NCI-H1105 (cell line): ENCODE results near the gene LSM14A.
A peak's percentile ranks its signal among the peaks of the same experiment; 100 is the strongest.
"Not testable (repeated sequence)": the region's sequence is repeated elsewhere in the genome, so short reads cannot be mapped to it uniquely, and the experiment has no call there.

Source experiments
- DNase-seq: peaks from one replicate; lab custom pipeline; 2025; lab: John Stamatoyannopoulos, UW

LSM14A gene

DNA sequence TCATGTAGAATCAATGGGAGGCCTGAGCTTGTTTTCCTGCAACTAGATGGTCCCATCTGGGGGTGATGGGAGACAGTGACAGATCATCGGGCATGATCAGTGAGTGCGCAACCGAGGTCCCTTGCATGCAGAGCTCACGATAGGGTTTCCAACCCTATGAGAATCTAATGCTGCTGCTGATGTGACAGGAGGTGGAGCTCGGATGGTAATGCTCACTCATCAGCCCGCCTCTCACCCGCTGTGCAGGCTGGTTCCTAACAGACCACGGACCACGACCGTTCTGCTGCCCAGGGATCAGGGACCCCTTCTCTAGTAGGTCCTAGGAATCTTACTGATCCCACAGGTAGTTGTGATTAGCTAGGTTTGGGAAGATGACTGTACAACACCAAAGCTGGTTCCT is 58.5 kb downstream of the LSM14A start:
- no peak for DNase-seq

DNA sequence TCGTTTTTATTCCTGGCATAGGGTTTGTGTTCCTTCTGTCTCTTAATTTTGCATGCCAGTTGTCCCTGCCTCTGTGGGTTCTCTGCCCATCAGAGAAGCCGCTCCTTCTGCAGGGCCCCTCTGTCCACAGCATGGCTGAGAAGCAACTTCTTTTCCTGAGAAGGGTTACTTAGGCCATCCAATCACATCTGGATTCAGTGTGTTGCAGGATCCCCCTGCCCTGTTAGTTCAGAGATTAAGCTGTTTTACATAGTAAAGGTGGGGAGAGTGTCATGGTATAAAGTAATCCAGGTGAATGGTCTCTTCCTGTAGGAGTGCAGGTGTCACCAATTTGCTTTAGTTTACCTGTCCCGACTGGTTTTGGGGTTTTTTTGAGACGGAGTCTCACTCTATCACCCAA is 59.1 kb downstream of the LSM14A start:
- DNase-seq, result no peak

DNA sequence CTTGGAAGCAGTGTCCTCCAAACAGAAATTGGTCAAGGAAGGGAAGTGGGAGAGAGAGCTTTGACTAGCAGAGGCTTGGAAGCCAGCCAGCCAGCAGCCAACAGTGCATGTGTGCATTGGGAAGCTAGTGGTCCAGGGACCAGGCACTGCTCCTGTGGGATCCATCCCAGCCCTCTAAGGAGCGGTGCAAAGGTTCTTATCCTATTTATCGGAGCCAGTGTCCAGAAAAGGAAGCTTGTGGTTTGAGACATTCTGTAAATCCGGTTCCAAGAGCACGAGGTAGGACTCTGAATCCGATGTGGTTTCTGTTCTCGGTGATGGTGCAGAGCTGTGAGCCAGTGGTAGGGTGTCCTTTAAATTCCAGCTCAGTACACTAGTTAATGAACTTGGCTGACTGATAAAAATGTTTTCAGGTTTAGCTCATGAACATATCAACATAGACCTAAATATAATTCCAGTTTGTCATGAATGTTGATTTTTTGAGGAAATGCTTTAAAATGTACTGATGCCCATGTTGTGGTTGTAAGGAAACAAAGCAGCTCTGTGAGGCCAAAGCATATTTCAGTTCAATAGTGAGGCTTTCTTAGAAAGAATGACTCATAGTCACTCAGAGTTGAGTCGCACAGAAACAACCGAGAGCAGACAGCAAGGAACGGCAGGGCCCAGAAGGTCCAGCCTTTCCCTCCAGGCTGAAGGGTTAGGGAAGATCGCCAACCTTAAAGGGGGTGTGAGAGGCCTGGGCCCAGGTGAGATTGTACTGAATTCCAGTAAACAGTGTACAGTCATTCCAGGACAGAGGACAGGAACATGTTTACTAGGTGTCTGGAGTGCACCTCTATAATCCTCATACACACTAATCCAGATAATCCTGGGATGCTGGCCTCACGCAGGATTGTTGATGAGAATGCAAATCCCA is 60.5 kb downstream of the LSM14A start:
- DNase-seq, result no peak

DNA sequence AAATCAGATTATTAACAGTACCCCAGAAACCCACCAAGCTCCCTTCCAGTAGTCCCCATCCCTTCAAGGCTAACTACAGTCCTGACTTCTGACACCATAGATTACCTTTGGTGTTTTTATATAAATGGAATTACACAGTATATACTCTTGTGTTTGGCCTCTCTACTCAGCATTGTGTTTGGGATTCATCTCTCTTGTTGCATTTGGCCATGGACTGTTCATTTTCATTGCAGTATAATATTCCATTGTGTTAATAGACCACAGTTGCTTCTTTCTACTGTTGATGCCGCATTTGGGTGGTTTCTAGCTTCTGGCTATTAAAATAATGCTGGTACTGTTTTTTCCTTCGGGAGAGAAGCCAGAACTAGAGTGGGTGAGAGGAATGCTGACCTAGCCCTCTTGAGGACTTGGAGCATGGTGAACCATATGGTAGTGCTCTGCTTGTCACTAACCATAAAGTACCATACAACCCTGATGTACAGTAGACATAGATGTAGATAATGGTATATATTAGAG is 63.2 kb downstream of the LSM14A start:
- no peak for DNase-seq

DNA sequence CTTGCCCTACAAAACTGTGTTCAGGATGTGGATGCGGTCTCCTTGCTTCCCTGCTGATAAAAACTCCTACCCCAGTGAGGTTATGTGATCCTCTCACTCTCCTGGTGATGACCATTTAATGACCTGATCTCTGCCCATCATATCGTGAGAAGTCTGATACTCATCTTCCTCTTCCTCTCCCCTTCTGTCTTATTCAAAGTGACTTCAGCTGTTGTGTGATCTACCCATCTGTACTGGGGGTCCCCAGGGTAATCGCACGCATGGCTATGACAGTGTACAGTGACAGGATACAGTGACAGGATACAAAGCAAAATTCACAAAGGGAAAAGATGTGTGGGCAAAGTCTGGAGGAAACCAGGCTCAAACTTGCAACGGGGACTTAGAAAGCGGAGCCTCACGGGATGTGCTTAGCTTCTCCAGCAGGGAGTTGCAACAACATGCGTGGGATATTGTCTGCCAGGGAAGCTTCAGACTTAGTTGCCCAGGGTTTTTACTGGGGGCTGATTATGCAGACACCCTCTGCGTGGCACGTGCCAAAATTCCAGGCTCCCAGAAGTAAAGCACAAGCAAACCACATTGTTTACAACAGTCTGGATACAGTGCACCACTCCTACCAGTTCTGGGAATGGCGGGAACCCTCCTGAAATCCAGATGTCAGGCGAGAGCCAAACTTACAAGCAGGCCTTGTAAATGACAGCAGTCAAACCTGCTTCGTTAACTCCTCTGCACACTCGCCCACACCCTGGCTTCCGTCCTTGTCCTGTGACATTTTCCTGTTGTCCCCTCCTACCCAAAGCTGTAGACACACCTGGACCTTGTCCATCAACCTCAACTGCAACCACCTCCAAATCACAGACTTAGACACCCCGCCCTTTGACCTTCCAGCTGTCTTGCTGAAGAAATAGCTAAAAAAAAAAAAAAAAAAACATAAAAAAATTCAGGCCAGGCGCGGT is 64.0 kb downstream of the LSM14A start:
- no peak for DNase-seq

DNA sequence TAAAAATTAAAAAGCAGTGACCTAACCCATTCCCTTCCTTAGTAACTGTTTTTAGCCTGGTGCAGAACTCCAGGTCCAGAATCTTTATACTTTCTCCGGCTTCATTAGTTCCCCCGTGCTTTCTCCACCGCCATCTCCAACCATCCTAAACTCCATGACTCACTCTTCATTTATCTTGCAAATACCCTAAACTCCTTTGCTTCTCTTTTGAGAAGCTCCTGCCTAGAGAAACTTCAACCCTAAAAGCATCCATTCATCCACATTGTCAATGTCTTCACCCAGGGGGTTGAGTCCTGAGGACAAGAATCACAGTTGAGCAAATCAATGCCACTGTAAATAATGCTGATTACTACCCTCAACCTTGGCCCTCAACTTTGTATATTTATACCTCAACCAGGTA is 65.0 kb downstream of the LSM14A start:
- DNase-seq, result no peak

DNA sequence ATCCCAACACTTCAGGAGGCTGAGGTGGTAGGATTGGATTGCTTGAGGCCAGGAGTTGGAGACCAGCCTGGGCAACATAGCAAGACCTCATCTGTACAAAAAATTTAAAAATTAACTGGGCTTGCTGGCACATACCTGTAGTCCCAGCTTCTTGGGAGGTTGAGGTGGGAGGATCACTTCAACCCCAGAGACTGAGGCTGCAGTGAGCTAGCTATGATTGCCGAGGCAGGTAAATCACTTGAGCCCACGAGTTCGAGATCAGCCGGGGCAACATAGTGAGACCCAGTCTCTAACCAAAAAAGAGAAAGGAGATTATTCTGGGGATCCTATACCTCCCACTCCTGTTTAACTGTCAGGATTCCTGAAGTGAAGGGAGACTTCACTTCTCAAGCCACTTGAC is 65.6 kb downstream of the LSM14A start:
- no peak for DNase-seq

DNA sequence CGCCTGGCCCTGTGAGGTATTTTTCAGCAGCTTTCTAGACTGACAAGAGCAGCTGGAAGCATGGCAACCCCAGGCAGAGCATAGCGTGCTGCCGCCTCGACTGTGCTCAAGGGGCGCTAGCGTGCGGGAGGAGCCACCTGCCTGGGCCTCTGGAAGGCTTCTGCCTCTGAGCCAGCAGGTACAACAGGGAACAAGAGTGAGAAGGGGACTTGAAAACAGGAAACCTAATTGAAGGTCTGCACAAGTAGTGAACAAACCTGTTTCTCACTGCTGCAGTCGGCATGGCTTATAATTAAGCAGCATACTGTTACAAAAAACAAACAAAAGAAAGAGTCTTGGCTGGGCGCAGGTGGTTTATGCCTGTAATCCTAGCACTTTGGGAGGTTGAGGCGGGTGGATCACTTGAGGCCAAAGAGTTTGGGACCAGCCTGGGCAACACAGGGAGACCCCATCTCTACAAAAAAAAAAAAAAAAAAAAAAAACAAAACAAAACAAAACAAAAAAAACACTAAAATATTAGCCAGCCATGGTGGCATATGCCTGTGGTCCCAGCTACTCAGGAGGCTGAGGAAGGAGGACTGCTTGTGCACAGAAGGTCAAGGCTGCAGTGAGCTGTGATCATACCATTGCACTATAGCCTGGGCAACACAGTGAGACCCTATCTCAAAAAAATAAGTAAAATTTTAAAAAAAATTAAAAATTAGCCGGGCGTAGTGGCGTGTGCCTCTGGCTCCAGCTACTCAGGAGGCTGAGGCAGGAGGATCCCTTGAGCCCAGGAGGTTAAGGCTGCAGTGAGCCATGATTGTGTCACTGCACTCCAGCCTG is 69.4 kb downstream of the LSM14A start:
- peak; percentile 60 for DNase-seq

DNA sequence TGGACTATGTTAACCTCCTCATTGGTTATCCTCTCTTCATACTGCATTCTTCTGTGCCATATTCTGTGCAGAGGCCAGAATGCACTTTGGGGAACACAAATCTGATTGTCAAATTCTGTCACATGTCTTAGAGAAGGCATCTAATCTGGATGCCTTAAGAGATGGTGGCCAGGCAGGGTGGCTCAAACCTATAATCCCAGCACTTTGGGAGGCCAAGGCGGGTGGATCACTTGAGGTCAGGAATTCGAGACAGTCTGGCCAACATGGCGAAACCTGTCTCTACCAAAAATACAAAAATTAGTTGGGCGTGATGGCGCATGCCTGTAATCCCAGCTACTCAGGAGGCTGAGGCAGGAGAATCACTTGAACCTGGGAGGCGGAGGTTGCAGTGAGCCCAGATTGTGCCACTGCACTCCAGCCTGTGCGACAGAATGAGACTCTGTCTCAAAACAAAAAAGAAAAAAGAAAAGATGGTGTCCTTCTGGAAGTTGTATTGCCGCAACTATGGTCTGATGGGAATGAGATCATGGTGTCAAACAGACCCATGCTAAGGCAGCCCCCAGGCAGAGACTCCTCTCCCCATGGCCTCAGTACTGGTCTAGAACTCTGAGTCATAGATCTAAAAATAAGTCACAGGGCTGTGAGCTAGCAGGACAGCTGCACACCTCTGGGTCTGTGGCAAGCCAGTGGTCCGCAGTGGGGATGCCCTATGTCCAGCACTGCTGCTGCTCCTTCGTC is 71.0 kb downstream of the LSM14A start:
- DNase-seq, result not testable (repeated sequence)

DNA sequence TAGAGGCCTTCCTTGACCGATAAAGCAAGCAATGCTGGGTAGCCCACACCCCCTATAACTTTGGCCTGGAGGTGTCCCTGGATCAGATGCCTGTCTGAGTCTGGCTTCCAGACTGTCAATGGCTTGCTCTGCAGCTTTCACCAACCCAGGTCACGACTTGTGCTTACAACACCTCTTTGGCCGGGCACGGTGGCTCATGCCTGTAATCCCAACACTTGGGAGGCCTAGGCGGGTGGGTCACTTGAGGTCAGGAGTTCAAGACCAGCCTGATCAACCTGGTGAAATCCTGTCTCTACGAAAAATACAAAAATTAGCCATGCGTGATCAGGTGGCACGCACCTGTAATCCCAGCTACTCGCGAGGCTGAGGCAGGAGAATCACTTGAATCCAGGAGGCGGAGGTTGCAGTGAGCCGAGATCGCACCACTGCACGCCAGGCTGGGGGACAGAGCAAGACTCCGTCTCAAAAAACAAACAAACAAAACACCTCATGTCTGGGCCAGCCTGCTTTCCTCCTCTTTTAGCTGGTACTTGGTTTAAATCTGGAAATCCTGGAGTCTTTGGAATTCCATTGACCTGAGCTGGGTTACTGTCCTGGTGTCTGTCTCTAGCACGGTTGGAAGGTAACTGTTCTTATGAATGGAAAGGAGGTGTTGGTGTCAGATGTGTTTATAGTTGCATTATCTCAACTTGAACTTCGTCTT is 71.7 kb downstream of the LSM14A start:
- no peak for DNase-seq

DNA sequence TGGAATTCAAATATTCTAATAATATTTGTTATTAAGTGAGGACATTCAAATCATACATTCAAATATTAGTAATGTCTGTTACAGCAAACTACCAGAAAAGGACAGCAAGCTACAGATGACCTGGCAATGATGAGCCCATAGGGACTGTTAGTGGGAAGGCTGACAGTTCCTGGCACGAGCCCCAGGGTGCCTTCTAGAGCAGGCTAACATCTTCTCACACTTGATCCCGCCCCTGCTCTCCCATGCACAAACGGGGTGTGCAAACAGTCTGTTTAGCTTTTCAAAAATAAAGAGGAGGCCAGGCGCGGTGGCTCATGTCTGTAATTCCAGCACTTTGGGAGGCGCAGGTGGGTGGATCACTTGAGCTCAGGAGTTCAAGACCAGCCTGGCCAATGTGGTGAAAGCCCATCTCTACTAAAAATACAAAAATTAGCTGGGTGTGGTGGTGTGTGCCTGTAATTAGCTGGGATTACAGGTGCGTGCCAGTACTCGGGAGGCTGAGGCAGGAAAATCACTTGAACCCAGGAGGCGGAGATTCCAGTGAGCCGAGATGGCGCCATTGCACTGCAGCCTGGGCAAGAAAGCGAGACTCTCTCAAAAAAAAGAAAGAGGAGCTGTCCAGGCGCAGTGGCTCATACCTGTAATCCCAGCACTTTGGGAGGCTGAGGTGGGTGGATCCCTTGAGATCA is 72.5 kb downstream of the LSM14A start:
- DNase-seq, result no peak

DNA sequence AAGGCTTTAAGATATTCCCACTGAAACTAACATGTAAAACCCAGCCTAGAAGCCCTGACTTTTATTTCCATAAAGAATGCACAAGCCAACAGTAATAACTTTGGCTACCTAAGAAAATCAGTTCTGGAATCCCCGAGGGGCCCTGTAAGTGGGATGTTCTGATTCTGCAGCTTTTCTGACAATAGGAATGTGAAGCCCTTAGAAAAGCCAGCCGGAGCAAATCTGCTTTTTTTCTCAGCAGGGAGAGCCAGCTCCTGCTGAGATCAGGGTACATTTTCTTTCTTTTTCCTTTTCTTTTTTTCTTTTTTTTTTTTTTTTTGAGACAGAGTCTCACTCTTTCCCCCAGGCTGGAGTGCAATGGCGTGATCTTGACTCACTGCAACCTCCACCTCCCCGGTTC is 74.0 kb downstream of the LSM14A start:
- DNase-seq, result no peak

DNA sequence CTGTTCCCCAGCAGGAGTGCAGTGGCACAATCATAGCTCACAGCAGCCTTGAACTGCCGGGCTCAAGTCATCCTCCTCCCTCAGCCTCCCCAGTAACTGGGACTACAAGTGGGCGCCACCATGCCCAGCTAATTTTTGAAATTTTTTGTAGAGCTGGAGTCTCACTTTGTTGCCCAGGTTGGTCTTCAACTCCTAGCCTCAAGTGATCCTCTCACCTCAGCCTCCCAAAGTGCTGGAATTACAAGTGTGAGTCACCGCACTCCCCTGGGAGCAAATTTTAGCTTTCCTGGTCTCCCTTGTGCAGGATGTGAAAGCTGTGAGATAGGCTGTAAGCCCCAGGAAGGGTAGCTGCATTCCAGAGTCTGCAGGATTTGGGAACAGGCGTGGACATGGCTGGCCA is 76.6 kb downstream of the LSM14A start:
- no peak for DNase-seq

DNA sequence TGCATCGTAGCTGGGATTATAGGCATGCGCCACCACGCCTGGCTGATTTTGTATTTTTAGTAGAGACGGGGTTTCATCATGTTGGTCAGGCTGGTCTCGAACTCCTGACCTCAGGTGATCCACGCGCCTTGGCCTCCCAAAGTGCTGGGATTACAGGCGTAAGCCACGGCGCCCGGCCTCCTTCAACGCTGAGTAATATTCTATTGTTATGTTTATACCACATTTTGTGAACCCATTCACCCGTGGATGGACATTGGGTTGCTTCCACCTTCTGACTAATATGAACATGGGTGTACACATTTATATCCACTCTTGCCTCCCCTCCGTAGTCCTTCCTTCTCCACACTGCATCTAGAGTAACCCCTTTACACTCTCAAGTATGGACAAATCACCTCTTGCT is 80.9 kb downstream of the LSM14A start:
- not testable (repeated sequence) for DNase-seq

DNA sequence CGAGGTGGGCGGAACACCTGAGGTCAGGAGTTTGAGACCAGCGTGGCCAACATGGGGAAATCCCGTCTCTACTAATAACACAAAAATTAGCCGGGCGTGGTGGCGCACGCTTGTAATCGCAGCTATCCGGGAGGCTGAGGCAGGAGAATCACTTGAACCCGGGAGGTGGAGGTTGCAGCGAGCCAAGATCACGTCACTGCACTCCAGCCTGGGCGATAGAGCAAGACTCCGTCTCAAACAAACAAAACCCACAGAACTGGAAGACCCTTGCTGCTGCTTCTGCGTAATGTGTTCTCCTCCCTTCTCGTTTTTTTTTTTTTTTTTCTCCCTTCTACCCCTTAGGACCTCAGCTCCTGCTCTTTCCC is 81.4 kb downstream of the LSM14A start:
- not testable (repeated sequence) for DNase-seq

DNA sequence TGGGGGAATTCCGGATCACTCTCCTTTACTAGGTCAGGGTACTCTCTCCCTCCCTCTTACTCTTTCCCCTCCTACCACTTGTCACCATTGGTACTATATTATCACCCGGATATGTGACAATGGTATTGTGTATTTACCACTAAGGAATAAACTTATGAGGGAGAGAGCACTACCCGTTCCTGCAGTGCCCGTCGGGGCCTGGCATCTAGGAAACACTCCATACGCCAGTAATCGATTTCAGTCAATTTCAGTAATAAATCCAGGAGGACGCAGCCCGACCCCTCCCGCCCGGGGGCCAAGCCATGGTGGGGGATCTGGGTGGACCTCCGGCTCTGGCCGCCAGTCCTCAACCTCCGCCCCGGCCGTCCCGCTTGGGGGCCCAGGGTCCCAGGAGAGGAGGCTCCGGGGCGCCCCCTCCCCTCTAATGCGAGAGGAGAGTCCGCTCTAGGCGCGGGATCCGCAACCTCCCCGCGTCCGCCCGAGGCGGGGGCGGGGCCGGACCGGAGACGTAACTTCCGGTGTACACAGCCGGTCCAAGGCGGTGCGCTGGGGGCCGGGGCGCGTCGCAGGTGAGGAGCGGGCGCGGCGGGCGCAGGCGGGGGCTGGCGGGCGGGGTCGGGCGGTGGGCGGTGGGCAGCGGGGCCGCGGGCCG is 81.9 kb downstream of the LSM14A start, which contains the start of gene GARRE1:
Gene GARRE1, plus strand, starts transcription at position 509 of the 652 bp plus-strand sequence. CDS start 45,920 bp downstream, outside the sequence.
- peak; percentile 85 for DNase-seq

DNA sequence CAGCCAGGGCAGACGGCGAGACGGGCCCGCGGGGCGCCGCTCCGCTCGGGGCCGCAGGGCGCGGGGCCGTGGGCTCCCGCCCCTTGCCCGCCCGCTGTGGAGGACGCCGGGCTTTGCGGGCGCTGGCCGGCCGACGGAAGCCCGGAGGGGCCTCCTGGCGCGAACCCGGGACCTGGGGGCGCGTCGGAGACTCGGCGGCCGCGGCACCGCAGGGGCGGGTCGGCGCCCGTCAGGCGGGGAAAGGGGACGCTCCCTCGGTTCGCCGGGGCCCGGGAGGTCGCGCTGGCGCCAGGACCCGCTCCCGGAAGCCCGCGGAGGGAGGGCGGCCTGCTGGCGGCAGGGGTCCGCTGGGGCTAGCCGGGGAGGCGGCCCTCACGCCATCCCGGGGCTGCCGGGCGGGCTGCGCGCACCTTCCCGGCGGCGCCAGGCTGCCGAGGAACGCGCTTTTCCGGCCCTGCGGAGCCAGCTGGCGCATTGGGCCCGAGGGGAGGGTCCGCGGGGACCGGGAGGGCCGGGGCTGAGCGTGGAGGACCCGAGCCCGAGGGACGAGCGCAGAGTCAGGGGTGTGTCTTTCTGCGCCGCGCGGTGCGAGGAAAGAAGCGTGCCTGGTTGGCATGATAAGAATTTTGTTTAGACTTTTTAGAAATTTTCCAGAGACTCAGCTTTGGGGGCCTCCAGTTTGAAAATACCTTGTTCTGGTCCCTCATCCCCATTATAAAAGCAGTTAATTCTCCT is 82.6 kb downstream of the LSM14A start:
- DNase-seq, result peak; percentile 49

DNA sequence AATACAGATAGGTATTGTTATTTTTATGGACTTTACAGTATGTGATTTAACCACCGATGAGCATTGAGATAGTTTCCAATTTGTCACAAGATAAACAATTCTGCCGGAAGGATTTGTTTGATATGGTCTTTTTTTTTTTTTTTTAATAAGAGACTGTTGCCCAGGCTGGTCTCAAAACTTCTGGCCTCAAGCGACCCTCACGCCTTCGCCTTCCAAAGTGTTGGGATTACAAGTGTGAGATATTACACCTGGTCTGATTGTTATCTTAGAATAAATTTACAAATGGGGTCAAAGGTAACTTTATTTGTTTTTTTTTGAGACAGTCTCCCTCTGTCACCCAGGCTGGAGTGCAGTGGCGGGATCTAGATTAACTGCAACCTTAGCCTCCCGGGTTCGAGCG is 83.2 kb downstream of the LSM14A start:
- DNase-seq, result no peak
